Adrenal gland (tissue), 5 donors: ENCODE data around the gene DRICH1.

Source experiments
- POLR2A ChIP-seq, 2 donors: fragments of 450-650 bp; IDR thresholded peaks; one replicate each; pipeline ENCODE4 v1.6.1; 2017; ENCODE audit warnings: antibody characterized with exemption in 2 of 2, mild to moderate bottlenecking in 2 of 2, moderate library complexity in 1 of 2
- TF ChIP-seq, protein P1 (sequence below), 6 experiments: fragments of 450-650 bp in 4 of 6; fragments of 200-600 bp in 2 of 6; sonication (generic) in 1 of 6; IDR thresholded peaks; 1 replicate in 5 of 6; 2 replicates in 1 of 6; pipeline versions ENCODE4 v1.5.1 to v1.8.0; 2016 to 2021; ENCODE audit warnings: antibody characterized with exemption in 6 of 6, mild to moderate bottlenecking in 2 of 6, moderate library complexity in 1 of 6
- donor health status: DM: no; HTN: no; CAD: no.

DNA sequence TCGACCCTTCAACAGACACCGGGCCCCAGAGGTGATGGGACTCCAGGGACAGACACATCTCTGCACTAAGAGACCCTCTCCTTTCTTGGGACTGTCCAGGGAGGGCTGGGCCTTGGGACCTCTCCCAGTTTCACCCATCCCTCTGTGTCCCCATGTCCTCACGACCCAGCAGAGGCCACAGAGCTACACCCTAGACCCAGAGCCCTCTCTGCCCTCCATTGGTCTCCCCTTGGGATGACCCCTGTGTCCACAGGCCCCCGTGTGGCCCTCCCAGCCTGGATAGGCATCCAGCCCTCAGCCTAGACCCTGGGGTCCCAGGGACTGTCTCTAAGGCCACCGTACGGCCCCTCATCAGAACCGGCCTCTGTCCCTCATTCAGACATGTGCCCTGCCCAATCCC lies 7.5 kb upstream of the DRICH1 start:
- TF ChIP-seq, protein P1, sequence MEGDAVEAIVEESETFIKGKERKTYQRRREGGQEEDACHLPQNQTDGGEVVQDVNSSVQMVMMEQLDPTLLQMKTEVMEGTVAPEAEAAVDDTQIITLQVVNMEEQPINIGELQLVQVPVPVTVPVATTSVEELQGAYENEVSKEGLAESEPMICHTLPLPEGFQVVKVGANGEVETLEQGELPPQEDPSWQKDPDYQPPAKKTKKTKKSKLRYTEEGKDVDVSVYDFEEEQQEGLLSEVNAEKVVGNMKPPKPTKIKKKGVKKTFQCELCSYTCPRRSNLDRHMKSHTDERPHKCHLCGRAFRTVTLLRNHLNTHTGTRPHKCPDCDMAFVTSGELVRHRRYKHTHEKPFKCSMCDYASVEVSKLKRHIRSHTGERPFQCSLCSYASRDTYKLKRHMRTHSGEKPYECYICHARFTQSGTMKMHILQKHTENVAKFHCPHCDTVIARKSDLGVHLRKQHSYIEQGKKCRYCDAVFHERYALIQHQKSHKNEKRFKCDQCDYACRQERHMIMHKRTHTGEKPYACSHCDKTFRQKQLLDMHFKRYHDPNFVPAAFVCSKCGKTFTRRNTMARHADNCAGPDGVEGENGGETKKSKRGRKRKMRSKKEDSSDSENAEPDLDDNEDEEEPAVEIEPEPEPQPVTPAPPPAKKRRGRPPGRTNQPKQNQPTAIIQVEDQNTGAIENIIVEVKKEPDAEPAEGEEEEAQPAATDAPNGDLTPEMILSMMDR (IDR thresholded peaks at IDR 0.05): no peak
- TF ChIP-seq POLR2A (IDR thresholded peaks at IDR 0.05): no peak
